ENCODE measurements around the gene TSC2. TPM values are rescaled to one million over a fixed set of nuclear protein-coding genes. Genes with fewer than 3 reads are reported as not detected.

Gene TSC2
- total and polyA plus RNA-seq, 9 of the 15 experiments (the other 6 are each of a cell fraction or from before 2014, with no cell fraction given): 1.3 to 68.1 (median 16.6) TPM

GRCh38 chr16:2121853-2122252 is 74.1 kb downstream of the TSC2 start:
- ChIA-PET POLR2A (interaction anchor here (0.9 to 1.0 kb wide), 2 partner anchors 30 to 34 kb away, joined by 3 to 4 read pairs; partner anchors contain the start of gene TRAF7), CTCF (ENCODE audit: low intra/inter-chr PET ratio) (interaction anchor here (1.2 kb wide), 1 partner anchor 32 kb away, joined by 6 read pairs; no protein-coding TSS in a partner anchor)
- Histone ChIP-seq H3K4me3 (no peak overlapping the region), H3K9ac (ENCODE audit: insufficient read depth in 1 of 2, low read depth in 2 of 2, low read length in 2 of 2) (no peak overlapping the region), H3K9me3 (replicated peaks; ENCODE audit: control insufficient read depth, insufficient read depth, low read depth, low read length) (no peaks in the 10 kb centered on the region), H3K4me2 (ENCODE audit: insufficient read depth, low read length) (no peak overlapping the region), H3K79me2 (ENCODE audit: control insufficient read depth, insufficient read depth, low read length) (peaks cover 8% of the 10 kb centered on the region; the same call in 2 of the 3 replicates), H4K20me1 (replicated peaks; ENCODE audit: control insufficient read depth, insufficient read depth, low read length) (no peaks in the 10 kb centered on the region), H3K36me3 (ENCODE audit: control insufficient read depth, insufficient read depth, low read length) (no peaks in the 10 kb centered on the region), H3K27me3 (ENCODE audit: control insufficient read depth in 2 of 2, insufficient read depth in 2 of 2, low read length in 2 of 2) (no peaks in the 10 kb centered on the region), H3K9me1 (ENCODE audit: control insufficient read depth, insufficient read depth, low read length) (no peaks in the 10 kb centered on the region), H3K27ac (ENCODE audit: extremely low read depth, low read depth, low read length) (no peak overlapping the region), H2AFZ (ENCODE audit: low read depth, low read length) (no peak overlapping the region), H3K4me1 (replicated peaks in 1 of 2; ENCODE audit: control insufficient read depth in 2 of 2, insufficient read depth in 2 of 2, low read length in 2 of 2) (peaks cover 0 to 47% of the 10 kb centered on the region in 2 experiments; a peak in 2 of 5 replicates)
- WGBS (ENCODE audit: insufficient coverage, low coverage, missing lambda C conversion rate): 92% methylated on average over 13 of the region's 19 CpGs
- DNase-seq (ENCODE audit: extremely low read depth in 1 of 4, low spot score in 3 of 4): no peak
- in situ Hi-C loops (cut with MboI) (no loop called here), intact Hi-C loops (cut with micrococcal nuclease) (no loop called here)
- no TSS peak for BruUV-seq (replicated peaks)
- no peak for TF ChIP-seq SMAD3 (CRISPR knock-in tag; conservative IDR thresholded peaks at IDR 0.05)
- TF ChIP-seq MTA3 (IDR thresholded peaks at IDR 0.05; ENCODE audit: borderline replicate concordance): no peak
- peak; percentile 38 for TF ChIP-seq POLR2G (IDR thresholded peaks at IDR 0.05; ENCODE audit: low read depth, low read length)
- no peak for TF ChIP-seq KLF10 (CRISPR knock-in tag; IDR thresholded peaks at IDR 0.05)
- TF ChIP-seq ZBTB43 (CRISPR knock-in tag; IDR thresholded peaks at IDR 0.05): no peak
- no peak for TF ChIP-seq PBX2 (CRISPR knock-in tag; IDR thresholded peaks at IDR 0.05; ENCODE audit: low read depth)
- TF ChIP-seq PBX2 (tag; conservative IDR thresholded peaks at IDR 0.05; ENCODE audit: low read depth): no peak
- no peak for TF ChIP-seq POLR2B (IDR thresholded peaks at IDR 0.05; ENCODE audit: low read depth, partially characterized antibody)
- ATAC-seq: peak; percentile 9; the same call in 2 of the 3 replicates
- no peak for FAIRE-seq

Data from K562 (cell line).